Caki2 (cell line): ENCODE results near the gene ZMAT1. TPM values are rescaled to one million over a fixed set of nuclear protein-coding genes. Genes with fewer than 3 reads are reported as not detected.
A peak's percentile ranks its signal among the peaks of the same experiment; 100 is the strongest.
"Not testable (repeated sequence)": the region's sequence is repeated elsewhere in the genome, so short reads cannot be mapped to it uniquely, and the experiment has no call there.

Experiments used
- DNase-seq: peaks from one replicate; pipeline ENCODE4 v3.0.0-alpha.2; 2015; ENCODE audit warnings: low read depth
- in situ Hi-C: cut with HindIII; loops from 2 replicates; pipeline ENCODE4 v1.10.0; 2016; ENCODE audit warnings: low sequenced_read_pairs, low pct_unique_long_range_greater_than_20kb, mixed read lengths
- total RNA-seq: library from RNA; depleted of rRNA; stranded (reverse); fragments of >200 nt; shearing (Covaris generic); gene quantifications from 2 replicates; pipeline ENCODE4 v1.2.3, GENCODE V29; 2014; ENCODE audit warnings: low replicate concordance; rRNA removed

The ZMAT1 gene
- total RNA-seq = 0.70 and 0.74 TPM in 2 replicates

- DNase-seq = peak; percentile 91
These were observed at the start of gene ZMAT1 for GRCh38 chrX:101931488-101932248. Gene ZMAT1 (minus strand): TSS chrX:101932027. CDS start chrX:101932008, 19 bp downstream.

DNA sequence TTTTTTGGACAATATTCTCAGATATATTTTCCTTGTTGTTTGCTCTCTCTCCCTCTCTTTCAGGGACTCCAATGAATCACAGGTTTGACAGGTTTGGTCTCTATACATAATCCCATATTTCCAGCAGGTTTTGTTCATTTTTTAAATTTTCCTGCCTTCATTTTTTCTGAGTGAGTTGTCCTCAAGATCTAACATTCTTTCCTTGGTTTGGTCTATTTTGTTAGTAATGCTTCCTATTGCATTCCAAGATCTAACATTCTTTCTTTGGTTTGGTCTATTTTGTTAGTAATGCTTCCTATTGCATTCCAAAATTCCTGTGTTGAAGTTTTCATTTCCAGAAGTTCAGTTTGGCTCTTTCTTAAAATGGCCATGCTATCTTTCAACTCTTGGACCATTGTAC, 45.3 kb upstream of the ZMAT1 start:
- in situ Hi-C loops = no loop called here
- DNase-seq = no peak

More at GRCh38 chrX:101931488-101932248, at the start of gene ZMAT1:
- in situ Hi-C loops = no loop called here

GRCh38 chrX:101973066-101973465, 41.2 kb upstream of the ZMAT1 start:
- in situ Hi-C loops = no loop called here
- no peak for DNase-seq

- DNase-seq, in situ Hi-C loops: not testable (repeated sequence)
These were observed 33.2 kb upstream of the ZMAT1 start for GRCh38 chrX:101964923-101965539.

DNA sequence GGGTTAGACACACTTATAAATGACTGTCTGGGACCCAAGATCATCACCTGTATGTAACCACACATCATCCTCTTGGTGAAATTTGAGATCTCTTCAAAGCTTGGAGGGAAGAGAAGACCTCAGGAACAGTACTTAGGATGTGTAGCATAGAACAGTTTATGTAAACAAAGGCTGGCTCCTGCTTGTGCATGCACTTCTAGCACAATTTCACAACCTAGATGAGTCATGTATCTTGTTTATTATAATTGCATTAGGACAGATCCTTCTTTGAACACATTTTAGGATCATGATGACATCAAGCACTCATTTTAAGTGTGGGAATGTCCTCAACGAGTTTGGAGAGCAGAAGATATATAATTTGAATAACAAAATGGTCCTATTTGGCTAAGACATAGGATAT, 26.3 kb upstream of the ZMAT1 start:
- in situ Hi-C loops = no loop called here
- DNase-seq = no peak

DNA sequence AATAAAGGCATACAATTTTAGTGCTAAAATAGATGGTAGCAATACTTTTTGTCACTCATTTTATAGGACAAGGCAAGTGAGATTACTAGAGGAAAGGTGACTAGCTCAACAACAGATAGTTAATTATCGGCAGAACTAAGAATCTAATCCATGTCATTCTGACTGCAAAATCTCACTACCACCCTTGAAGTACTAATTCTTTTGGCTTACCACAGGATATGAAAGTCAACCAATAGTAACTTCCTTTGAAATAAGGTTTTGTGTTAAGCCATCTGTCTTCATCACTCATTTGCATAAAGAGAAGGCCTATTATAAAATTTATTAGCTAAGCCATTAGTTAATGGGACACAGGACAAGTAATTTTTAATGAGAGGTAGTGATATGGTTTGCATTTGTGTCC, 25.3 kb upstream of the ZMAT1 start:
- in situ Hi-C loops = no loop called here

GRCh38 chrX:101956556-101956955, 24.7 kb upstream of the ZMAT1 start:
- no peak for DNase-seq
- in situ Hi-C loops = no loop called here

More for the DNA sequence above, 25.3 kb upstream of the ZMAT1 start:
- no peak for DNase-seq

DNA sequence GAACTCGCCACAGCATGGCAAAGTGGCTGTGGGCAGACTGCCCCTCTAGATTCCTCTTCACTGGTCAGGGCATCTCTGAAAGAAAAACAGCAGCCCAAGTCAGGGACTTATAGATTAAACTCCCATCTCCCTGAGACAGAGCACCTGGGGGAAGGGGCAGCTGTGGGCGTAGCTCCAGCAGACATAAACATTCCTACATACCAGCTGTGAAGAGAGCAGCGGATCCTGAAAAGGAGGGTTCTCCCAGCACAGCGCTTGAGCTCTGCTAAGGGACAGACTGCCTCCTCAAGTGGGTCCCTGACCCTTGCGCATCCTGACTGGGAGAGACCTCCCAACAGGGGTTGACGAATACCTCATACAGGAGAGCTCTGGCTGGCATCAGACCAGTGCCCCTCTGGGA, 18.8 kb upstream of the ZMAT1 start:
- in situ Hi-C loops = no loop called here
- DNase-seq = no peak

- in situ Hi-C loops = no loop called here
- DNase-seq = no peak
These were observed 383 bp upstream of the ZMAT1 start for GRCh38 chrX:101932249-101932570.

DNA sequence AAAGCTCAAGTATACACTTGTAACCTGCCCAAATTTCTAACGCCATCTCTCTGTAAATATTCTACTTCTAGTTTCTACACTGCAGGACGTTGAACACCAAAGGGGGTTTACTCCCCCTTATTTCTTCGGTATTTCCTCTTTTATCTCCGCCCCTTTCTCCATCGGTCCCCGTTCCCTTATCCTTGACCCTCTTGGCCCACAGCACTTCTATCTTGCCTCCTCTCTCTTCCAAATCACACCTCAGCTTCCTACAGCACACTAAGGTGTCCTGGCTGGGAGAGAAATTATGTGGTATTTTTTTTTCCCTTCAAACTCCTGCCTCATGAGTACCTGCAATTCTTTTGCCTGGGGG, 715 bp downstream of the ZMAT1 start:
- in situ Hi-C loops = no loop called here
- DNase-seq = peak; percentile 46

DNA sequence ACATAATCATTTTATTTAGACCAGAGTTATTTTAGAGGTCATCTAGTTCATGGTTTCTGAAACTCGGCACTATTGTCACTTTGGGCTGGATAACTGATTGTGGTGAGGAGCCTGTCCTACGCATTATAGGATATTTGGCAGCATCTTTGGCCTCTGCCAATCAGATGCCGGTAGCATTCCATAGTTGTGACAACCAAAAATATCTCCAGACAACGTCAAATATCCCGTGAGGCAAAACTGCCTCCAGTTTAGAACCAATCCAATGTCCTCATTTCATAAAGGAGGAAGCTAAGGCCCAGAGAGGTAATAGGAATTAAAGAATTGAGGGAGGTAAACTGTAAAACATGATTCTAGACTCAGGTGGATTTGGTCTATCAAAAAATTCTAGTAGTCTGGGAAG, 6.1 kb downstream of the ZMAT1 start:
- in situ Hi-C loops = no loop called here
- no peak for DNase-seq

DNA sequence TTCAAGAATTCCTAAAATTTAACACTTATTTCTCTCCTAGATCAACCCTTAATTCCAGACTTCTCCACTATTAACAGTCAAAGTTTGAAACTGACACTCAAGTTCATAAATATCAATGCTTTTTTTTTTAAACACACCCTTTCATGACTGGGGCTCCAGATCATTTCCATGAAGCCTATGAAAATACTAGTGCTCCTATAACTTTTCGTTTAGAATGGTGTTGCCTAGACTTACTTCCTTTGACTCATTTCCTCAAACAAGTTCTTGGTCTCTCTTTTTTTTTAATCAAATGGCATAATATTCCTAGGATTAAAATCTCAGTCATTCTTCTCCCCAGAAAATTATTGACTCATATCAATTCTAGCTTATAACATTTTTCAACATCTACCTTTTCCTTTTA, 13.1 kb downstream of the ZMAT1 start:
- DNase-seq = no peak
- in situ Hi-C loops = no loop called here

GRCh38 chrX:101906136-101906796, 25.6 kb downstream of the ZMAT1 start:
- in situ Hi-C loops = no loop called here
- DNase-seq = no peak

DNA sequence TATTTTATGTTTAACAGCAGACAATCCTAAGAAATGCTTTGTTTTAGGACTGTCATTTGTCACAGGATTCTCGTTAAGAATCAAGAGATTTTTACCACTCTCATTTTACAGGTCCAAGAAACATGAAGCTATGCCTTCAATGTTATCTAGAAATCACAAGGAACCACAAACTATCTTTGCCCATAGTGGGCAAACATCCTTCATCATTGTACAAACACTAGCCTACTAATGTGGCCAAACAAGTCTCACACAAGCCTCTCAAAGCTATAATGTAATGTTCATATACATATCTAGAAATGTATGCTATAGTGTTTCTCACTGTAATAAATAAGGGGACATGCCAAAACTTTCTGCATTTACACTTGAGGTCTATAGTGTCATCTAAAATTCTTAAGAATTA, 26.8 kb downstream of the ZMAT1 start:
- DNase-seq = no peak
- in situ Hi-C loops = no loop called here

Other genes with a start within 250 kb of the ZMAT1 start
- gene TCEAL2, start 193.7 kb upstream of the ZMAT1 start, total RNA-seq = not detected in 2 replicates
- not detected in 2 replicates for gene TCEAL6, start 210.5 kb upstream of the ZMAT1 start, total RNA-seq
- gene BEX5, start 223.9 kb upstream of the ZMAT1 start, total RNA-seq = 0.64 and 0.78 TPM in 2 replicates